Activated naive CD4-positive, alpha-beta T cell treated with anti-CD3 and anti-CD28 coated beads, Interleukin-2, amount 50 U/mL, for 16 hours (primary cell): Measurements from ENCODE around the gene HVCN1.
"Not testable (repeated sequence)": the region's sequence is repeated elsewhere in the genome, so short reads cannot be mapped to it uniquely, and the experiment has no call there.

Experiments used
- DNase-seq: peaks from one replicate; pipeline ENCODE4 v3.0.0-alpha.2; 2020

The HVCN1 gene

DNA sequence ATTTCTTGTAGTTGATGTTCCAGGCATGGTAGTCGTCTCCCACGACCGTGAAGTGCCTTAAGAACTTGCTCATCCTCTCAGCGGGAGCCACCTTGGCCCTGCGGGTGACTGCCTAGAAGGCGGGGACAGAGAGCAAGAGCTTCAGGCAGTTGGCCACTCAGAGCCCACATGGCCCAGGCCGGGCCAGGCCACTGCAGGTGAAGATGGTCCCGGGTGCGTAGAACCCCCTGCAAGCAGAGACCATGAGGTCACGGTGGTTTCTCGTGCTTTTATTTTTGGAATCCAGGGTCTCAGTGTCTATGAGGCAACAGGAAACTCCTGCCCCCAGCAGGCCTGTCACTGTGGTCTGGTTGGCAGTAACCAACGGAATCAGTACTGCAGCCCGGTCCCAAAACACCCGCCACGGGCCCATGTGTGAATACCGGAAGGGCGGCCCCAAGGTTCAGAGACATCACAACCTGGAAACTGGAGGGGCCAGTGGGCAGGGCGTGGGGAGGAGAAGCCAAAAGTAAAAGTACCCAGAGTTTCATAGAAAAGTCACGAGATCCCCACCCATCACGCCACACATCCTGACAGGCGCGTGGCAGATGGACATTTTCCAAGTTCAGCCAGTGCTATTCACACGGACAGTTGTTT, 27.5 kb downstream of the HVCN1 start:
- DNase-seq, result peak; percentile 32

- no peak for DNase-seq
Observed at GRCh38 chr12:110658878-110659277, 30.0 kb downstream of the HVCN1 start.

DNA sequence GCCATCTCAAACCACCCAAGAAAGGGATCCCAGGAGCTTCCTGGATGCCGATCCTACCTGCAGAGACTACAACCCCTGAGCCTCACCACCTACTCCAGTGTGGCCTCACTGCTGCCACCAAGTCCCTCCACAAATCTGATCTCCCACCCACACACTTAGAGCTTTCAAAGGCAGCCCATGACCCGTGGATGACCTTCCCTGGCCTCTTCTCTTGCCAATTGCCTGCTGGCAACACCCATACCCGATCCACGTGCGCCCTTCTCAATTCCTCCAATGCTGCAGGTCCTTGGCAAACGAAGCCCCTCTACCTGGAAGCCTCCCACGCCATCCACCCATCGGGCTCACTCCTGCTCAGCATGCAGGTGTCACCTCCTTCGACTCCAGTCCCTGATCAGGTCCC, 30.7 kb downstream of the HVCN1 start:
- DNase-seq, result no peak

DNA sequence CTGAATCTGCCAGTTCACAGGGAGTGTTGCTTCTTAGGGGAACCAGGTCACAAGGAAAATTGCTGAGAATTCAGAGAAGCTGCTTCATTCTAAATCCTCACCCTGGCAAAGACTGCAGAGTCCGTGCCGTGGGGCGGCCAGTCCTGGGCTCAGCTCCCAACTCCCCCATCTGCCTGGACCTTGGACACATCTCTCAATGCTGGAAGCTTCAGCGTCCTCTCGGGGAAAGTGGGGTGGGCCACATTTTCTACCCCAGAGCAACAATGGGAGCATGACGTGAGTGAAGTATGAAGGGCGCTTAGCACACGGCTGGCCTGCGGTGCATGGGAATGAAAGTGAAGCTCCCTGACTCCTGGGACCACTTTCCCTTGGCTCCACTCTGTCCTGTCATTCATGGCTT, 31.2 kb downstream of the HVCN1 start:
- no peak for DNase-seq

- no peak for DNase-seq
Observed at GRCh38 chr12:110656071-110656655, 32.8 kb downstream of the HVCN1 start.

GRCh38 chr12:110654238-110654637, 34.7 kb downstream of the HVCN1 start:
- DNase-seq, result not testable (repeated sequence)

GRCh38 chr12:110649341-110649847, 39.5 kb downstream of the HVCN1 start:
- DNase-seq, result no peak

DNA sequence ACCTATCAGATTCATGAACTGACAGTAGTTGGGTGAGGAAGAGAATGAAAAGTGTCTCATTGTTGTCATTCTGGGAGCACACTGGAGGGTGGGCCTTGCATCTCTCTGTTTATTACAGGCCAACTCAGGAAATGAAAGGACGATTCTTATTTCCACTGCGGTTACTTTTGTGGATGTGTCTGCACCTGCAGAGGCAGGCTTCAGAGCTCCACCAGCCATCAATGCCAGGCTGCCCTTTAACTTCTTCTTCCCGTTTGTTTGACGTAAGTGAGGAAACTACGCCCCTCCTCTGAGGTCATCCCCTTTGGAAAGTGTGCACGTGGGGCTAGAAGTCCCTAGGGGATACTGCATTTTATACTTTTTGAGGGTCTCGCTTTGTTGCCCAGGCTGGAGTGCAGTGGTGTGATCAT, 41.3 kb downstream of the HVCN1 start:
- no peak for DNase-seq

- no peak for DNase-seq
Observed at GRCh38 chr12:110641521-110641920, 47.4 kb downstream of the HVCN1 start.

DNA sequence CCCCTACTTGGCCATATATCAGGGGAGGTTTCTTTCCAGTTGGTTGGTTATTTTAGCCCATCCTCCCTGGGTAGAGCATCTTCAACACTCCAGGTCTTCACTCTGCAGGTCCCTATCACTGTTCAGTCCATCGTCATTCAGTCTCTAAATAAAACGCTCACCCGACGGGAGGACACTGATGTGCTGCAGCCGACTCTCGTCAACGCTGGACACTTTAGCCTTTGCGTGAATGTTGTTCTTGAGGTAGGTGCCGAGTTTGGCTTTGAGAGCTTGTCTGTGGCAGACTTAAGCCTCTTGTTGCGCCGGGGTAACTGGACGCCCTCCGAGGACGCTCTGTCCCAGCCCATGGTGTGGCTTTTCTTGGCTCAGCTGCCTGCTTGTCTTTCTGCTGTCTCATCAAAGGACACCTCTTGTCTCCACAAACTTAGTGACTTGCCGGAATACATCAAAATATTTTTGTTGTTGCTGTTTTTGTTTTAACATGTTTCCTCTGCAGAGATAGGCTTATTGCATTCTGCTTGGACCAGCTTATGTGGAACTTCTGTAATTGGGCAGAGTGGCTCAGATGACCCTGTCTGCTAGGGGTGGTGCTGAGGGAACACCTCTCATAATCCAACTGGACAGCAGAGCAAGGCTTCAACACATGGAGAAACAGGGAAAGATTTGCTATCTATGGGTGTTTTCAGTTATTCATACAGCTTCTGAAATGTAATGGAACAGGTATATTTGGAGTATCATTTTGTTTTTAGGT, 48.5 kb downstream of the HVCN1 start:
- no peak for DNase-seq

DNA sequence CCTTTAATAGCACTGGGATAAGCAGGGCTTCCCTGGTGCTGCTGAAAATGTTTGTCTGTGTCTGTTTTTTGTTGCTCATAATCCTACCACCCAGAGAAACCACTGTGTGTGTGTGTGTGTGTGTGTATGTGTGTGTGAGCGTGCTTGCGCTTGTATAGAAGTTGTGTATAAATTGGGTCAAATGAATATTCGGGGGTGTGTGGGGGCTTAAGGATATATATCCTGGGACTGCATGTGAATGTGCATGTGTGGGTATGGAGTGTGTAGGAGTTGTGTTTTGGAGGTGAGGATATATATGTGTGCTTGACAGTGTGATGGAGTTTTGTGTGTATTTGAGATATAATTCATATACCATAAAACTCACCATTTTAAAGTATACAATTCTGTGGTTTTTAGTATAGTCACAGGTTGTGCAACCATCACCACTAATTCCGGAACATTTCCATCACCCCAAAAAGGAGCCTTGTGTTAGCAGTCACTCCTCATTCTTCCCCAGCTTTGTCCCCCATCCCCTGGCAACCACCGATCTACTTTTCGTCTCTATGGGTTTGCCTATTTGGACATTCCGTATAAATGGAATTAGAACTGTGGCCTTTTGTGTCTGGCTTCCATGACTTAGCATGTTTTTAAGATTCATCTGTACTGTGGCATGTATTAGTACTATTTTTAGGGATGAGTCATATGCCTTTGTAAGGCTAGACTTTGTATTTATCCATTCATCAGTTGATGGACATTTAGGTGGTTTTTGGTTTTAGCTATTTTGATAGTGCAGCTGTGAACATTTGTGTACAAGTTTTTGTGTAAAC, 49.4 kb downstream of the HVCN1 start:
- no peak for DNase-seq

DNA sequence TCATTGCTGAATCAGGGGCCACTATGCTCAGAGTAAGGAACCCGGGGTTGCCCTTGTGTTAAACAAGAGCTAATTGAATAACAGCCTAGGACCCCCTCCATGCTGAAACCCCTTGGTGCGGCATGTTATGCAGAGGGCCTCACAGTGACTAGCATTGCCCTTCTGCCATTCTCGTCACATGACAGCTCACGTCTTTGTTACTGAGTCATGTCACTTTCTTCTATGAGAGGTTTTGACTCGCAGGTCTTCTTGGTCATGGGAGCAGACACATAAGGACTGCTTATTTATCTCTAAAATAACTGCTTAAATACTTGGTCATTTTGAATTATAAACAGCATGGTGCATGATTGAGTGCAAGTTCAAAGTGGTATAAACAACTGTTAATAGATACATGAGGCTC, 50.1 kb downstream of the HVCN1 start:
- DNase-seq, result no peak

DNA sequence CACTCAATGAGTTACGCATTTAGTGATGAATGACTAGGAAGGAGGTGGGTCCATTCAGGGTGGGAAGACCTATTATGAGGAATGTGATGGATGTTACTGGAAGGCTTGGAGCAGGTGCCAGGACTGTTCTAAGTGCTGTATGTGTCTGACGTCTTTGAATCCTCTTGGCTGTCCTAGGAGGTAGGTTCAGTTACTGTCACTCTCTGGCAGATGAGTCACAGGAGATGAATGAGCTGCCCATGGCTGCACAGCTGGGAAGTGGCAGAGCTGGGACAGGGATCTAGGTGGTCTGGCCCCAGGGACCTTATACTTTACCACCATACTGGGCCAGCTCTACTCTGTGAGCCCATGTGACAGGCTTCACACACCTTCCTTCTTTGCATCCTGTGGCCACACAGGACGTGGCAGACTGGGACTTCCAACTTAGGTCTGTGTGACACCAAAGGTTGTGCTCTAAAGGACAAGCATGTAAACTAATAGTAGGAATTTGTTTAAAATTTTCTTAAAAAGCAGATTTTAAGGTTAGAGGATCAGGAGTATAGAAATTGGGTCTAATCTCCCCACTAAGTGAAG, 51.0 kb downstream of the HVCN1 start:
- DNase-seq, result no peak

DNA sequence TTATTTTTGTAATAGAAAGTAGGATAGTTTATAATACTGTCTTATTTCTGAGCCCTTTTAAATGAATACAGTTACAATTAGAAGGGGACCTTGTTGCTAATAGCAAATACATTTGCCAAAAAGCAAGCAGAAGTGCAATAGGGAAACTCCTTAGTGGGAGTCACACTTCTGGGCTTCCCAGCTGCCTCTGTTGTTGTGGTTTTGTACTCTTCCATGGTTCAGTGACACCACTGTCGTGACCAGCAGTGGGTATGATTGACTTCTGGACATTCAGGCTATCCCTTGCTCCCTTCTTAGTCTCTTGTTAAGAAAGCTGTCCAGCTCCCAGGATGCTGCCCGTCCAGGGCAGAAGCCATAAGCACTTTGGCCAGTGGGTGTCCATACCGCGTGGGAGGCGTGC, 52.4 kb downstream of the HVCN1 start:
- DNase-seq, result no peak

GRCh38 chr12:110635055-110635454, 53.9 kb downstream of the HVCN1 start:
- DNase-seq, result no peak

DNA sequence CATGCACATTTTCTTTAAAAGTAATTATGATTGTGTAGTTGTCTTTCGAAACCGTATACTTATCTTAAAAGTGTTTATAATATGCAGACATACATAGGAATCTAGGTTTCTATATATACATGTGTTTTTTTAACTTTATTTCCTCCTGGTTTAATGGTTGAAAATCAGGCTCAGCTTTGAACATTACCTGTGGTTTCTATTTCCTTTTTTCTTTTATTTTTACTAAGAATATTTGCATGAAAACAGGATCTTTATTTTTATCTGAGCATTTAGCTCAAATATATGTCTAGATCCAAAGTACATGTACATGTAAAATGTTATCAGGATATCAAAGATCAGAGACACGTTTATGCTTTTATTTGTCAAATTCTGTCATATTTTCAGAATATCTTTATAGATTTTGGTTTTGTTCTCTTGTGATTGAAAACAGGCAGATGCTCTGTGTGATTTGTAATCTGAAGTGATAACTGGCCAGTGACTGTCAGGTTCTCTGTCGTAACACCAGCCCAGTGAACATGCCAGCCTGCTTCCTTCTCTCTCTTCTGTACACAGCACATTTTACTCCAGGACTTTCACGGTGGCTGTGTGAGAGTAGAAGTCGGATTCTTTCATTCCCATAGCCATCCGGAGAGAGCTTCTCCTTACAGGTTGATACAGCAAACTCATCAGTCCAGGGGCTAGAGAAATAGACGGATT, 61.3 kb downstream of the HVCN1 start:
- DNase-seq, result no peak

DNA sequence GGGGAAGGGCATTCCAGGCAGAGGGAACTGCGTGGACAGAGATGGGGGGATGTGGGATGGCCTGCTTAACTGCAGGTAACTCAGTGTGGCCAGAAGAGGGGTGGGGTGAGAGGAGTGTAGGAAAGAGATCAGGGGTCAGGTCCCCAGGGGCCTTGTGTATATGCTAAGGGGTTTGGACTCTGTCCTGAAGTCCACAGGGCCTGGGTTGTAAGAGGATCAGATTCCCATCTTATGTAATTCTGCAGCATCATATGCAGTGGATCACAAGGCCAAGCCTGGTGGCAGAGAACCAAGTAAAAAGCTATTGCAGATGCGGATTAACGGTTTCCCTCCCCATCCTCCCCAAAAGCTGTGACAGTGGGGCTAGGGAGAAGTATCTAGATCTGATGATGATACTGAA, 66.3 kb downstream of the HVCN1 start:
- no peak for DNase-seq

DNA sequence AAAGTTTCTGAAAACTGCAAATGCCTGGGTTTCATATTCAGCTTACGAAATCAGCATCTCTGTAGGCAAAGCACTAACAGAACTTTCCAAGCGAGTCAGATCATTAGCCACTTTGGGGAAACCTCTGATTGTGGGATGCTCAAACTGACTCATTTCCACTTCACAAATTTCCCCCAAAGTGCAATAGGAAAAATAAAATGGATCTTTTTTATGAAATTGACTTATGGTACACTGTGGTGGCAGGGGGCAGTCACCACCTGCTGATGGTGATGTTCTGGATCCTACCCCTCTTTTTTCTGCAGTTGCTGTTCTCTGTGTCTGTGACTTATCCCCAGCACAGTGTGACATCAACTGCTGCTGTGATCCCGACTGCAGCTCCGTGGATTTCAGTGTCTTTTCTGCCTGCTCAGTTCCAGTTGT, 69.4 kb downstream of the HVCN1 start:
- peak; percentile 40 for DNase-seq

- no peak for DNase-seq
Observed at GRCh38 chr12:110616471-110617115, 72.3 kb downstream of the HVCN1 start.

- no peak for DNase-seq
Observed at GRCh38 chr12:110615171-110615570, 73.7 kb downstream of the HVCN1 start.

GRCh38 chr12:110613771-110614684, 74.9 kb downstream of the HVCN1 start, which contains the start of gene TCTN1:
Gene TCTN1 (plus strand): TSS chr12:110614129. CDS start chr12:110614183, 54 bp downstream.
- DNase-seq, result peak; percentile 98
